Prostate gland (tissue), 2 donors: ENCODE results near the gene PDGFA. TPM values are rescaled to one million over a fixed set of nuclear protein-coding genes. Genes with fewer than 3 reads are reported as not detected.

Experiments
- DNase-seq: peaks from one replicate; pipeline ENCODE4 v3.0.0-alpha.2; 2019; ENCODE audit warnings: low spot score
- H3K27ac ChIP-seq, 2 donors: fragments of 200-600 bp; sonication (generic); 2 replicates each; pipeline ENCODE4 v1.5.1; 2017 to 2019
- H3K27me3 ChIP-seq: fragments of 200-600 bp; sonication (generic); replicated peaks from 2 replicates; pipeline ENCODE4 v1.5.1; 2019; ENCODE audit not compliant: insufficient read depth
- H3K36me3 ChIP-seq, 2 donors: fragments of 200-600 bp; sonication (generic); 1 replicate in 1 of 2; 2 replicates in 1 of 2; pipeline versions ENCODE4 v1.5.1 to v1.8.1; 2017 to 2019
- H3K4me1 ChIP-seq: fragments of 200-600 bp; sonication (generic); replicated peaks from 2 replicates; pipeline ENCODE4 v1.5.1; 2019
- H3K4me3 ChIP-seq, 2 donors: fragments of 200-600 bp; sonication (generic); 2 replicates each; pipeline ENCODE4 v1.5.1; 2017 to 2019
- H3K9me3 ChIP-seq: fragments of 200-600 bp; sonication (generic); 2 replicates; pipeline ENCODE4 v1.5.1; 2017
- CTCF ChIP-seq, 4 experiments: fragments of 200-600 bp in 2 of 4; fragments of 450-650 bp in 2 of 4; sonication (generic) in 2 of 4; IDR thresholded peaks; 1 replicate in 3 of 4; 2 replicates in 1 of 4; pipeline ENCODE4 v1.5.1; 2016 to 2019; ENCODE audit warnings: antibody characterized with exemption in 4 of 4, mild to moderate bottlenecking in 2 of 4, moderate library complexity in 2 of 4
- POLR2A ChIP-seq: fragments of 450-650 bp; IDR thresholded peaks from one replicate; pipeline ENCODE4 v1.6.1; 2016; ENCODE audit warnings: antibody characterized with exemption, mild to moderate bottlenecking
- POLR2AphosphoS5 ChIP-seq: sonication (generic); formaldehyde crosslinking; IDR thresholded peaks from one replicate; pipeline ENCODE4 v1.6.1; 2017; ENCODE audit warnings: antibody characterized with exemption
- WGBS: methylation state at CpG from one replicate; pipeline ENCODE4 v1.1.5; 2018; 5-methylcytosine and 5-hydroxymethylcytosine counted together
- intact Hi-C: fragments of 100-400 bp; cut with DNase I; formaldehyde crosslinking; loops from one replicate; pipeline ENCODE4 v1.14.2; 2022
- total RNA-seq, 2 donors: library from RNA; depleted of rRNA; stranded (reverse); fragments of >200 nt; gene quantifications; one replicate each; pipeline ENCODE4 v1.1.0, GENCODE V29; 2016

The PDGFA gene
- total RNA-seq, 2 donors from 2014 or later = 40.4 to 75.0 TPM

GRCh38 chr7:537911-538634, 18.4 kb upstream of the PDGFA start:
- no peak overlapping the region for H3K4me3 ChIP-seq
- no peak overlapping the region for H3K27ac ChIP-seq
- no peaks in the 10 kb centered on the region for H3K27me3 ChIP-seq
- no peaks in the 10 kb centered on the region for H3K36me3 ChIP-seq
- 46% methylated on average over 16 of the region's 21 CpGs for WGBS
- H3K9me3 ChIP-seq = no peaks in the 10 kb centered on the region
- no peak for DNase-seq
- TF ChIP-seq POLR2AphosphoS5 (no peak), CTCF (IDR thresholded peaks at IDR 0.05) (no peak), POLR2A (no peak)
- intact Hi-C loops = no loop called here
- peaks cover 11% of the 10 kb centered on the region for H3K4me1 ChIP-seq

- 88% methylated on average over 12 of the region's 12 CpGs for WGBS
- DNase-seq = no peak
- Histone ChIP-seq H3K4me3 (no peak overlapping the region), H3K4me1 (peaks cover 11% of the 10 kb centered on the region), H3K27ac (no peak overlapping the region), H3K9me3 (no peaks in the 10 kb centered on the region), H3K36me3 (no peaks in the 10 kb centered on the region), H3K27me3 (no peaks in the 10 kb centered on the region)
- TF ChIP-seq CTCF (IDR thresholded peaks at IDR 0.05) (no peak), POLR2AphosphoS5 (no peak)
- intact Hi-C loops = no loop called here
These were observed 16.6 kb upstream of the PDGFA start for GRCh38 chr7:536231-536630.

- no peak for TF ChIP-seq POLR2A
- TF ChIP-seq POLR2AphosphoS5 = no peak
- TF ChIP-seq CTCF (IDR thresholded peaks at IDR 0.05) = no peak
- intact Hi-C loops = no loop called here
- no peaks in the 10 kb centered on the region for H3K27me3 ChIP-seq
- no peak for DNase-seq
- H3K9me3 ChIP-seq = no peaks in the 10 kb centered on the region
- H3K4me3 ChIP-seq = no peak overlapping the region
- 87% methylated on average over 10 of the region's 10 CpGs for WGBS
- H3K27ac ChIP-seq = no peak overlapping the region
- H3K36me3 ChIP-seq = no peaks in the 10 kb centered on the region
- peaks cover 11% of the 10 kb centered on the region for H3K4me1 ChIP-seq
These were observed 15.3 kb upstream of the PDGFA start for GRCh38 chr7:534959-535358.

GRCh38 chr7:534075-534474, 14.4 kb upstream of the PDGFA start:
- no peak for DNase-seq
- TF ChIP-seq POLR2AphosphoS5 (no peak), POLR2A (no peak), CTCF (IDR thresholded peaks at IDR 0.05) (no peak)
- 97% methylated on average over 8 of the region's 8 CpGs for WGBS
- H3K4me3 ChIP-seq = no peak overlapping the region
- no peak overlapping the region for H3K27ac ChIP-seq
- H3K36me3 ChIP-seq = no peaks in the 10 kb centered on the region
- H3K9me3 ChIP-seq = no peaks in the 10 kb centered on the region
- no peaks in the 10 kb centered on the region for H3K27me3 ChIP-seq
- peaks cover 7% of the 10 kb centered on the region for H3K4me1 ChIP-seq
- intact Hi-C loops = no loop called here

GRCh38 chr7:533266-533665, 13.6 kb upstream of the PDGFA start:
- DNase-seq = no peak
- intact Hi-C loops = no loop called here

More at GRCh38 chr7:533266-533665, 13.6 kb upstream of the PDGFA start:
- 77% methylated on average over 15 of the region's 17 CpGs for WGBS
- Histone ChIP-seq H3K27me3 (no peaks in the 10 kb centered on the region), H3K4me1 (peaks cover 4% of the 10 kb centered on the region), H3K27ac (no peak overlapping the region), H3K36me3 (no peaks in the 10 kb centered on the region), H3K4me3 (no peak overlapping the region), H3K9me3 (no peaks in the 10 kb centered on the region)
- TF ChIP-seq POLR2AphosphoS5 (no peak), CTCF (IDR thresholded peaks at IDR 0.05) (no peak), POLR2A (no peak)
